Anterior cingulate cortex (tissue), 58 donors: ENCODE data around the gene TBC1D2B.
"Not testable (repeated sequence)": the region's sequence is repeated elsewhere in the genome, so short reads cannot be mapped to it uniquely, and the experiment has no call there.

Experiments used
- DNase-seq, 58 donors: peaks; one replicate each; lab custom pipeline; 2025; lab: John Stamatoyannopoulos, UW

Gene TBC1D2B

GRCh38 chr15:77981281-77982126 is 96.0 kb downstream of the TBC1D2B start:
- DNase-seq: no peak

DNA sequence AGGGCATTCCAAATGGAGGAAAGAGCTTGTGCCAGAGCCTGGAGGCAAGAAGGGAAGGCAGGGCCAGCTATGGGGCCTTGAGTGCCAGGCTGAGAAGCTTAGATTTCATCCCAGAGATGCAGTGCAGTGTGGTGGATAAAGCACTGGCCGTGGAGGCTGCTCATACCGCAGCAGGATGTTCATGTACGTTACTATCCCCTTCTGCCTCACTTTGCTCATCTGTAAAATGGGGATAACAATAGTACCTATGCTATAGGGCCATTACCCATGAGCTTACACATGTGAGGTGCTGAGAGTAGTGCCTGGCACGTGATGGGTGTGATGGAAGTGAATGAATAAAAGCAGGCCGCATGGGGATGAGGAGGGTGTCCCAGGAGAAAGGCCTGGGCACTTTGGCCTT is 96.8 kb downstream of the TBC1D2B start:
- DNase-seq: not testable (repeated sequence)

GRCh38 chr15:77980098-77980497 is 97.4 kb downstream of the TBC1D2B start:
- no peak for DNase-seq

DNA sequence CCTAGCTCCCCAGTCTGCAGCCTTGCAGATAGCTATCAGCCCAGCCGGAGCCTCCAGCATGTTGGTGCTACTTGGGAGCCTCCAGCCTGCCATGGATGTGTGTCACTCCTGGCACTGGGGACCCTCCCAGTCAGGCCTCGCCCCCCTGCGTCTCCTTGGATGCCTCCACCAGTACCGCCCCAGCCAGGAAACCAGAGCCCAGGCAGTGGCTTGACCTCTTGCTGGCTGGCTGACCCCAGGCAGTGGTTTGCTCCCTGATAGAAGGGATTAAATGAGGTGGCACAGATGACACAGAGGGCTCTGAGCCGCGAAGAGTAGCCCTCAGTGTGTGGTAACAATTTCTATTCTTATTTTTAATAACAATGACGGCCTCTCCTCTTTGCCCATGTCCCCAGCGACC is 98.4 kb downstream of the TBC1D2B start:
- not testable (repeated sequence) for DNase-seq

- not testable (repeated sequence) for DNase-seq
These were observed 98.8 kb downstream of the TBC1D2B start for GRCh38 chr15:77978759-77979145.

DNA sequence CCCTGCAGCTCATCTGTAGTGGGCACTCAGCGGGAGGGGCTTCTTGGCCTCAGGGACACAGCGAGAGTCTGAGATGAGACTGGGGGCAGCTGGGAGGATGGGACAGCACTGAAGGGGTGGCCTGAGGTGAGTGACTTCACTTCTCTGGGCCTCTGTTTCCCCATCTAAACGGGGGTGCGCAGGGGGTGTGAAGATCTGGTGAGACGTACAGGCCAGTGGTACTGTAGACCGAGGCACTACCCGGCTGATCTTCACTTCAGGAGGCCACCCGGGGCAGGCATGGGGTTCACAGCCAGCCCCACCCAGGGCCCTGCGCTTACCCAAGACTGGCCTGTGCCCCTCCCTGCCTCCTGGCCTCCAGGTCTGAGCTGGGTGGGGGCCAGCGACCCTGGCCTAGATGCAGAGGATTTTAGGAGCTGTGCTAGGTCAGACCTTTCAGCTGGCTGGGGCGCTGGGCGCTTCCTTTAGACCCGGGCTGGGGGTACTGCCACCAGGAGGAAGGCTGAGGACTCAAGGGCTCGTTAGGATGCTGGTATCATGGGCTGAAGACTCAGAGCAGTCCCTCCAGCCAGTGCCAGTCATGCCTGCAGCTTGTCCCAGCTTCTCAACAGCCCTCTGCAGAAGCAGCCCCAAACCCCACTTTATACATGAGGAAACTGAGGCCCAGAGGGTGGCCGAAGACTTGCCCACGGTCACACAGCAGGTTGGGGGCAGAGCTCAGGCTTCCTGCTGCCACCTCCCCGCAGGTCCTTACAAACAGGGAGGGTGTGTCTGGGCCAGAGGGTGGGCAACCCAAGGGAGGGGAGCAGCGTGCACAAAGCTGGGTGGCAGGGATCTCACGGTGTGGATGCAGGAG is 99.4 kb downstream of the TBC1D2B start:
- not testable (repeated sequence) for DNase-seq

GRCh38 chr15:77976760-77977525 is 100.6 kb downstream of the TBC1D2B start:
- DNase-seq: not testable (repeated sequence)

- not testable (repeated sequence) for DNase-seq
These were observed 101.4 kb downstream of the TBC1D2B start for GRCh38 chr15:77976095-77976450.

DNA sequence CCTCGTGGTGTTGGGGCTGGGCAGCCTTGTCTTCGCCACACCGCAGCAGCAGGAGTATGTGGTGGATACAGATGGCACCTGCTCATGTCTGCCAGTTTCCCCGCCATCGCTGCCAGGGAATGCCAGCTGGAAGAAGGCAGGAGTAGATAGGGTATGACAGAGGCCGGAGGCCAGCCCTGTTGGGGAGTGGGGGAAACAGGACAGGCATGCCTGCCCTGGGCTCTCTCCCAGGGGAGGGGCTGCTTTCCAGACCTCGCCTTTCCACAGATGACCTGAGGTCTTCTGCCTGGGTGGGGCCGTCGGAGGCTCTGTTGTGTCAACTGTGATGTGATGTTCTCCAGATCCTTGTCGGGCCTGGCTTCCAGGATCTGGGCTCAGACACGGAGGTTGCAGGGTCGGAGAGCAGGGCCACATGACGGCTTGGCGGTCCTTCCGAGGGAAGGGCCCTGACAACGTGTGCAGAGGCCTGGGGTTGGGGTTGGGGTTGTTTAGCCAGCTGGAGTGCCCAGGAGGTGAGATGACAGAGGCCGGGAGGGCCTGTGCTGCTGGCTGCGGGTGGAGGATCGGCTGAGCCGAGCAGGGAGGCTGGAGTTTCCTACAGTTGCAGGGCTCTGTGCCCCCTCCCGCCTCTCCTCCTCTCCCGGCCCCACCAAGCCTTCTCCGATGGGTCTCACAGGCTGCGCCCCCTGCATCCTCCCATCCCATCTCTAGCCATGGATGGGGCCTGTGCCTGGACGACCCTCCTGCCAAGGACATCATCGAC is 102.0 kb downstream of the TBC1D2B start:
- DNase-seq: peak in 1 of 58 donors; percentile 25

DNA sequence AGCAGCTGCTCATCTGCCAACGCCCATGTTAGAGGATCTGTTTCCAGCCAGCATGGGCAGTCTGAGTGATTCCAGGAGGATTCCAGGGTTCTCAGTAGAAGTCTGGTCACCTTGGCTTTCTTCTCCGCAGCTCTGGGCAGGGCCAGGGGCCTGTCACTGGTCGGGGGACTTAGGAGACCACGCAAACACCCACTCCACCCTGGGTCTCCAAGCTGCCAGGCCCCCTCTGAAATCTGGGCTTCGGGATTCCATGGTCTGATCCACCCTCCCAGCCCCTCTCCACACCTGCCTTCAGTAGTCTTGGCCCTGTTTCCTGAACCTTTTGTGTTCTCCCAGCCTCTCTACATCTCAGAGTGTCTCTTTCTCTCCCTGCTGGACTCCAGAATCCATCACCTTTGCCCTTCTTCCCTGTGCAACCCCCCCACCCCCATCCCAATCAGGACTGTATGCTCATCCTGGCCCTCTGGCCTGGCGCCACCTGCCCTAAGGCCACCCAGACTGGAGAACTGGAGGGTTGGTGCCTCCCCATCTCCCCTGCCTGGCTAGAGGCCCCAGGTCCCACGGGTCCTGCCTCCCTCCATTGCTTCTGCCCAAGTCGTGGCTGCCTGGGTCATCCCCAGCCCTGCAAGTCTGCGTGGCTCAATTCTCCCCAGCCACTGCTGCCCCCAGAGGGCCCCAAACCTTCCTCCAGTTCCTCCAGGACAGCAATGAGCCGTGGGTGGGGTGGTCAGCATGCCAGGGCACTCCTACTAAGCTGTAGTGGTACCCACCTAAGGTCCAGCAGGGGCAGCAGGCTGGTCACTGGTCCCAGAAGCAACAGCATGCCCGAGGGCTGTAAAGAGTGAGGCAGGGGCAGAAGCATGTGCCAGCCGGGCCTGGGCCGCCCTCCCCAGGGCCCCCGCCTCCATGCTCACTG is 102.8 kb downstream of the TBC1D2B start:
- no peak for DNase-seq

DNA sequence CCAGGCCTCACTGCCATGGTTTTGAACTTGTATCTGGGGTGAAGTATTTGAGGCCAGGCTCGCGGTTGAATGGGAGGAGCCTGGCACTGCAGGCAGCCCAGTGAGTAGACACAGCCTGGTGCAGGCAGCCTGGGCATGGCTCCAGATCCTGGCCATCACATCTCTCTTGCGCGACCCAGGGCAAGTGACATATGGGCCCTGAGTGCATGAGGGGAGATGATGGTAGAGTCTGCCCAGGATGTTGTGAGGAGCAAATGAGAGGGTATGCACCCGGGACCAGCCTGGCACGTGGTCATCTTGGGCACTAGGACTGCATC is 103.5 kb downstream of the TBC1D2B start:
- peak in 35 of 58 donors; percentile 9 to 78 (median 41) for DNase-seq

- not testable (repeated sequence) for DNase-seq
These were observed 104.0 kb downstream of the TBC1D2B start for GRCh38 chr15:77973273-77974097.

DNA sequence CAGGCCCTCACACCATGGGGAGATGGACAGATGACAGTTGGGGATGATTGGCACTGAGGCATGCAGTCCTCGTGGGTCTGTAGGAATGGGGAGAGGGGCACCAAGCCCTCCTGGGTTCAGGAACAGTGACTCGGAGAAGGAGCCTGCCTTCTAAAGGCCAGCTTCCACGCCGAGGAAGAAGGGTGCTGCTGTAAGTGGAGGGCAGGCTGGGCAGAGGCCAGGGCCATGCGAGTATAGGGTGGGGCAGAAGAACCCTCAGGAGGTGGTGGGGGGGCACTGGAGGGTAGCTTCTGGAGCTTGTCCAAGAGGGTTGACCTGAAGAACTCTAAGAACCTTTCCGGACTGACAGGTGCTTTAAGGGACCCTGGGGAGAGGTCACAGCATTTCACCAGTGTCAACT is 104.8 kb downstream of the TBC1D2B start:
- DNase-seq: not testable (repeated sequence)

DNA sequence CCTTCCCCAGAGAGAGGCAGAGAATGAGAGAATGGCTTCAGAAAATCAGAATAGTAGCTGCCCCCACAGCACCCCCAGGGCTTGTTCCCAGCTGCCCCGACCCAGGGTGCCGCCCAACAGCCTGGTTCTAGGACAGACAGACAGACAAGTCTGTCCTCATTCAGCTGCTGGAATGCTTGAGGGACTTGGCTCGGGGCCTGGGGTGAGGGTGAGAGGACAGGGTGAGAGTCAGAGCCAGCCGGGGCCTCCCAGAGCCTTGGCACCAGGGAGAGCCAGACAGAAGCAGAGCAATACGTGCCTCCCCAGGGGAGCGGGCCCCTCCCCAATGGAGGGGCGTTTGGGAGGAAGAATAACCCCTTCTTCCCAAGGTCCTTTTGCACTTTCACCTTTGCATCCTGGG is 105.6 kb downstream of the TBC1D2B start:
- DNase-seq: not testable (repeated sequence)

- DNase-seq: not testable (repeated sequence)
These were observed 106.6 kb downstream of the TBC1D2B start for GRCh38 chr15:77970813-77971360.

GRCh38 chr15:77969055-77969454 is 108.5 kb downstream of the TBC1D2B start:
- DNase-seq: no peak

DNA sequence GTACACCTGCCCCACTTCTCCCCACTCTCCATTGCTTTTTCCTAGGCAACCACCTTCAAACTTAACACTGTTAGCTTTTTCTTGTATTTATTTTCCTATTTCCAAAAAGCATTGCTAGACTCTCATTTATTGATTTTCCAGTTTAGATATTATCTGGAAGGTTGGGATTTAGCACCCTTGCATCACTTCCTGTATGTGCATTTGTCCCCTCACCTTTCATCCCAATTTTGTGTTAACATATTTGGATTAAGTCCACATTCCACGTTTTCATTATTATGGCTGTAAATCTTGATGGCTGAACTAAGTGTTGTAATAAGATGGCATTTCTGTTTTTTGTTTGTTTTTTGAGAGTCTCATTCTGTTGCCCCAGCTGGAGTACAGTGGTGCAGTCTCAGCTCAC is 109.7 kb downstream of the TBC1D2B start:
- no peak for DNase-seq

DNA sequence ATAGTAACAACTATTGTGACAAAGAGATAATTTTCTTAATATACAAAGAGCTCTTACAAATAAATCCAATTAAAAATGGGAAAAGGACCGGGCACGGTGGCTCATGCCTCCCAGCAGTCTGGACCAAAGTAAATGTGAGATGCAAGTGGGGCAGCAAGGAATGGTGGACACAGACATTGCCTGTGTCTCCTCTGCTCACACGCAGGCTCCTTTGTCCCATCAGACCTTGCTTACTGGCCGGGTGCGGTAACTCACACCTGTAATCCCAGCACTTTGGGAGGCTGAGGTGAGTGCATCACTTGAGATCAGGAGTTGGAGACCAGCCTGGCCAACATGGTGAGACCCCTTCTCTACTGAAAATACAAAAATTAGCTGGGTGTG is 110.3 kb downstream of the TBC1D2B start:
- DNase-seq: not testable (repeated sequence)
